A673 (cell line): ENCODE results near the gene TMEM215. TPM values are rescaled to one million over a fixed set of nuclear protein-coding genes. Genes with fewer than 3 reads are reported as not detected.

ENCODE experiments used
- BruUV-seq: library from RNA; stranded (reverse); fragments of 400-500 nt; replicated peaks from 2 replicates; lab custom pipeline; 2021; lab: Mats Ljungman, UMichigan
- CTCF ChIA-PET: fragments of 300-600 bp; sonication (Branson Sonifier 250); formaldehyde crosslinking; loops from one replicate; lab custom pipeline; 2022; ENCODE audit warnings: antibody characterized with exemption; lab: Charles Lee
- POLR2A ChIA-PET: fragments of 300-600 bp; sonication (Branson Sonifier 250); formaldehyde crosslinking; loops from one replicate; lab custom pipeline; 2022; ENCODE audit warnings: antibody characterized with exemption; ENCODE audit not compliant: low non-redundant PET; lab: Charles Lee
- DNase-seq: peaks from one replicate; pipeline ENCODE4 v3.0.0-alpha.2; 2015; ENCODE audit warnings: low spot score
- H3K27ac ChIP-seq: fragments of 200-600 bp; sonication (generic); 2 replicates; pipeline ENCODE4 v1.5.1; 2016; ENCODE audit warnings: mixed run types, low read depth, mild to moderate bottlenecking, mixed read lengths, antibody characterized with exemption, low read length; ENCODE audit not compliant: poor library complexity, severe bottlenecking
- H3K27me3 ChIP-seq: fragments of 200-600 bp; sonication (generic); replicated peaks from 2 replicates; pipeline ENCODE4 v1.6.1; 2017; ENCODE audit warnings: mixed run types, low read depth, mild to moderate bottlenecking, mixed read lengths, antibody characterized with exemption, low read length; ENCODE audit not compliant: insufficient read depth, poor library complexity
- H3K36me3 ChIP-seq: fragments of 200-600 bp; sonication (generic); 2 replicates; pipeline ENCODE4 v1.6.1; 2016; ENCODE audit warnings: mixed run types, mild to moderate bottlenecking, mixed read lengths, antibody characterized with exemption, low read length; ENCODE audit not compliant: insufficient read depth, poor library complexity, severe bottlenecking
- H3K4me1 ChIP-seq: fragments of 200-600 bp; sonication (generic); 2 replicates; pipeline ENCODE4 v1.6.1; 2017; ENCODE audit warnings: mixed run types, mild to moderate bottlenecking, mixed read lengths, antibody characterized with exemption, low read length; ENCODE audit not compliant: insufficient read depth, poor library complexity, severe bottlenecking
- H3K4me3 ChIP-seq: fragments of 200-600 bp; sonication (generic); 2 replicates; pipeline ENCODE4 v1.5.1; 2016; ENCODE audit warnings: low read depth, mixed run types, mild to moderate bottlenecking, mixed read lengths, low read length; ENCODE audit not compliant: poor library complexity, severe bottlenecking
- H3K9me3 ChIP-seq: fragments of 200-600 bp; sonication (generic); 2 replicates; pipeline ENCODE4 v1.6.1; 2016; ENCODE audit warnings: mixed run types, low read depth, mild to moderate bottlenecking, mixed read lengths, antibody characterized with exemption, low read length; ENCODE audit not compliant: poor library complexity, severe bottlenecking
- CTCF ChIP-seq: fragments of 300-800, 200-600 bp; sonication (generic); conservative IDR thresholded peaks from 2 replicates; pipeline ENCODE4 v1.5.1; 2017; ENCODE audit warnings: low read depth, mild to moderate bottlenecking, antibody characterized with exemption, low read length, moderate library complexity, mixed read lengths
- EZH2 ChIP-seq: fragments of 200-600 bp; sonication (generic); IDR thresholded peaks from 2 replicates; pipeline ENCODE4 v1.6.1; 2017; ENCODE audit warnings: borderline replicate concordance, low read depth, mild to moderate bottlenecking, mixed read lengths, antibody characterized with exemption, low read length; ENCODE audit not compliant: poor library complexity, severe bottlenecking
- intact Hi-C: fragments of 100-400 bp; cut with micrococcal nuclease; formaldehyde crosslinking; loops from one replicate; pipeline ENCODE4 v1.10.0; 2022; ENCODE audit not compliant: unreplicated experiment
- total RNA-seq: library from RNA; stranded (reverse); gene quantifications from 2 replicates; pipeline ENCODE4 v1.2.3, GENCODE V29; 2021

Gene TMEM215
- total RNA-seq, 1 experiment from 2014 or later: not detected

DNA sequence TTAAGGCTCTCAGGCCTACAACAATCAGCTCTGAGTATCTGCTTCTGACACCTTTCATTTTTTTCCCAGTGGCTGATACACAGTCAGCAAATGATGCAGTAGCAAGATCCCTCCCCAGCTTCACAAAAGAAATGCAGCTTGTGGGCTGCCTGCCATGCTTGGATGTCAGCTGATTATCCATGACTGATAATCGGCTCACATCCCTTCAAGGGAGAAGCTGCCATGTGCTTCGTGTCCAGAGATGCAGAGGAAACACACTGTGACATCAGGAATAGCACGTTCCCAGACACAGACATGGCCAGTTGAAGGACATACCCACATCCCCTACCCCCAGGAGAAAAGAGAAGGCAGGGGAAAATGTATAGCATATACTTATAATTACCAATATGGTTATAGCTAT lies 27.9 kb downstream of the TMEM215 start:
- ChIA-PET CTCF (no interaction called here), POLR2A (no interaction called here)
- H3K36me3 ChIP-seq: no peaks in the 10 kb centered on the region
- H3K9me3 ChIP-seq: peaks cover 7% of the 10 kb centered on the region
- intact Hi-C loops: no loop called here
- no peak overlapping the region for H3K27ac ChIP-seq
- no peaks in the 10 kb centered on the region for H3K4me1 ChIP-seq
- H3K4me3 ChIP-seq: no peak overlapping the region
- TF ChIP-seq EZH2 (no peak), CTCF (no peak)
- H3K27me3 ChIP-seq: peaks cover 7% of the 10 kb centered on the region
- DNase-seq: no peak
- BruUV-seq: no TSS peak

DNA sequence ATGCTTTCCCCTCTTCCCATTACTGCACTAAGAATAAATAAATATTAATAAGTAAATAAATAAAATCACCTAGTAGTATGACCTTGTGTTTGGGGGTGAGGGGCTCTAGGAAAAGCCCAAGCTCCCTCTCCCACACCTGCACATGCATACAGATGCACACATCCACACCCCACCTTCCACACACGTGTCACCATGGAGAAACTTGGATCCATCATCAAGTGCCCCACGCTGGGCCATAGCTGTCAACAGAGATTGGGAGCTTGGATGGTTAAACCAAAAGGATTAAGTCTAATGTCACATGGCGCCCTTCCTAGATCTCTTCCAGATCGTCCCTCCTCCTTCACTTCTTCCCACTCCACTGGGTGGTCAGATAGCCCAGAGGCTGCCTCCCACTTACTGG lies 37.0 kb downstream of the TMEM215 start:
- CTCF ChIA-PET: no interaction called here
- H3K27me3 ChIP-seq: peaks cover 61% of the 10 kb centered on the region

DNA sequence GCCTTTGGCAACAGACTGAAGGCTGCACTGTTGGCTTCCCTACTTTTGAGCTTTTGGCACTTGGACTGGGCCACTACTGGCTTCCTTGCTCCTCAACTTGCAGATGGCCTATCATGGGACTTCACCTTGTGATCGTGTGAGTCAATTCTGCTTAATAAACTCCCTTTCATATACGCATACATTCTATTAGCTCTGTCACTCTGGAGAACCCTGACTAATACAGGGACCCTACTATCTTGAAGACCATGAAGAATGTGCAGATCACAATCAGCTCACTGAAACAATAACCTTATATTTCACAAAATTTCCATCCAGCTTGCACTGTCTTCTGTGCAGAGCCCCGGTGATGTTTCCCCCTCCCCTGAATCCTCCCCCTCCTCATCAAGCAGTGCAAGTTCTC lies 39.8 kb downstream of the TMEM215 start:
- intact Hi-C loops: no loop called here
- Histone ChIP-seq H3K9me3 (no peaks in the 10 kb centered on the region), H3K27ac (no peak overlapping the region), H3K4me3 (no peak overlapping the region), H3K27me3 (peaks cover 55% of the 10 kb centered on the region), H3K4me1 (no peaks in the 10 kb centered on the region), H3K36me3 (no peaks in the 10 kb centered on the region)
- ChIA-PET POLR2A (no interaction called here), CTCF (no interaction called here)
- no peak for DNase-seq
- no TSS peak for BruUV-seq
- no peak for TF ChIP-seq EZH2
- TF ChIP-seq CTCF: no peak

More for the DNA sequence above, 37.0 kb downstream of the TMEM215 start:
- no peak for DNase-seq
- Histone ChIP-seq H3K4me1 (no peaks in the 10 kb centered on the region), H3K27ac (no peak overlapping the region), H3K4me3 (no peak overlapping the region), H3K36me3 (no peaks in the 10 kb centered on the region), H3K9me3 (no peaks in the 10 kb centered on the region)
- POLR2A ChIA-PET: no interaction called here
- intact Hi-C loops: no loop called here
- TF ChIP-seq CTCF: no peak
- no peak for TF ChIP-seq EZH2
- BruUV-seq: no TSS peak
